Endodermal cell (in vitro differentiated cells): ENCODE measurements around the gene CKAP2L. TPM values are rescaled to one million over a fixed set of nuclear protein-coding genes. Genes with fewer than 3 reads are reported as not detected.

Experiments used
- DNase-seq: peaks from one replicate; pipeline ENCODE4 v3.0.0-alpha.2; 2017
- H3K27ac ChIP-seq: 2 replicates; pipeline ENCODE4 v1.5.1; 2013; ENCODE audit warnings: mild to moderate bottlenecking, low read depth, low read length, moderate library complexity
- H3K27me3 ChIP-seq: 2 replicates; pipeline ENCODE4 v1.6.1; 2013; ENCODE audit warnings: mild to moderate bottlenecking, low read length, moderate library complexity; ENCODE audit not compliant: insufficient read depth, control insufficient read depth, poor library complexity, severe bottlenecking
- H3K36me3 ChIP-seq: 2 replicates; pipeline ENCODE4 v1.7.0; 2013; ENCODE audit warnings: mild to moderate bottlenecking, low read length, moderate library complexity; ENCODE audit not compliant: control insufficient read depth, insufficient read depth
- H3K4me1 ChIP-seq: one replicate; pipeline ENCODE4 v1.7.0; 2013; ENCODE audit warnings: low read length; ENCODE audit not compliant: control insufficient read depth, insufficient read depth
- H3K4me3 ChIP-seq: 2 replicates; pipeline ENCODE4 v1.5.1; 2013; ENCODE audit warnings: mild to moderate bottlenecking, low read length, moderate library complexity
- H3K9ac ChIP-seq: 2 replicates; pipeline ENCODE4 v1.6.1; 2013; ENCODE audit warnings: mild to moderate bottlenecking, low read length, moderate library complexity; ENCODE audit not compliant: poor library complexity, severe bottlenecking; ENCODE audit errors: extremely low read depth
- H3K9me3 ChIP-seq: 2 replicates; pipeline ENCODE4 v1.6.1; 2013; ENCODE audit warnings: mild to moderate bottlenecking, low read length, moderate library complexity; ENCODE audit not compliant: control insufficient read depth
- H3K27ac Mint-ChIP-seq: 2 replicates; pipeline ENCODE4 v1.8.0; 2020; ENCODE audit warnings: mixed read lengths
- H3K27me3 Mint-ChIP-seq: 2 replicates; pipeline ENCODE4 v1.8.0; 2021; ENCODE audit warnings: mild to moderate bottlenecking, mixed read lengths; ENCODE audit not compliant: insufficient read depth
- H3K36me3 Mint-ChIP-seq: 2 replicates; pipeline ENCODE4 v1.8.0; 2020; ENCODE audit warnings: low read depth, mixed read lengths
- H3K4me1 Mint-ChIP-seq: 2 replicates; pipeline ENCODE4 v1.8.0; 2020; ENCODE audit warnings: mixed read lengths
- H3K4me3 Mint-ChIP-seq: 2 replicates; pipeline ENCODE4 v1.8.0; 2020; ENCODE audit warnings: mild to moderate bottlenecking, moderate library complexity, mixed read lengths
- H3K9me3 Mint-ChIP-seq: 2 replicates; pipeline ENCODE4 v1.8.0; 2020; ENCODE audit warnings: mild to moderate bottlenecking, mixed read lengths
- CTCF ChIP-seq: fragments of 200-600 bp; sonication (generic); conservative IDR thresholded peaks from 2 replicates; pipeline ENCODE4 v1.5.0; 2021; ENCODE audit warnings: antibody characterized with exemption, mild to moderate bottlenecking
- WGBS, 2 experiments: methylation state at CpG; one replicate each; pipeline versions ENCODE4 v1.1.5 to v1.1.7; 2013; ENCODE audit warnings: missing lambda C conversion rate in 2 of 2, mixed read lengths in 1 of 2; ENCODE audit not compliant: insufficient coverage in 1 of 2, insufficient read length in 1 of 2; 5-methylcytosine and 5-hydroxymethylcytosine counted together
- total RNA-seq, 2 donors: library from RNA; stranded (reverse); fragmentation: NEBNext Ultra II Directional in 1 of 2; extraction: Animal tissue kit (Norgen Biotek cat#: 25700) in 1 of 2; gene quantifications; 2 replicates in 1 of 2; 3 replicates in 1 of 2; pipeline ENCODE4 v1.2.1, GENCODE V29; 2021

Gene CKAP2L
- total RNA-seq, 2 donors from 2014 or later: 20.1 to 30.3 TPM

- Histone ChIP-seq H3K9ac (no peak overlapping the region), H3K27me3 (no peaks in the 10 kb centered on the region), H3K4me1 (peaks cover 4% of the 10 kb centered on the region), H3K4me3 (no peak overlapping the region), H3K27ac (no peak overlapping the region), H3K36me3 (no peaks in the 10 kb centered on the region), H3K9me3 (peaks cover 6% of the 10 kb centered on the region)
- peaks cover 7% of the 10 kb centered on the region for H3K4me1 Mint-ChIP-seq
- no peak for TF ChIP-seq CTCF
- WGBS, 2 experiments: 72 to 77% methylated on average over 6 to 14 of the region's 14 CpGs
- no peaks in the 10 kb centered on the region for H3K9me3 Mint-ChIP-seq
- H3K4me3 Mint-ChIP-seq: no peak overlapping the region
- no peaks in the 10 kb centered on the region for H3K36me3 Mint-ChIP-seq
- no peak overlapping the region for H3K27ac Mint-ChIP-seq
- no peak for DNase-seq
- no peaks in the 10 kb centered on the region for H3K27me3 Mint-ChIP-seq
Observed at GRCh38 chr2:112812318-112813267, 48.2 kb upstream of the CKAP2L start.

GRCh38 chr2:112811841-112812306 is 47.5 kb upstream of the CKAP2L start:
- H3K4me1 Mint-ChIP-seq: peaks cover 7% of the 10 kb centered on the region
- H3K4me3 Mint-ChIP-seq: no peak overlapping the region
- 90 to 91% methylated on average over 7 of the region's 7 CpGs for WGBS, 2 experiments
- no peaks in the 10 kb centered on the region for H3K36me3 ChIP-seq
- no peak overlapping the region for H3K4me3 ChIP-seq
- no peak for TF ChIP-seq CTCF
- H3K27me3 Mint-ChIP-seq: no peaks in the 10 kb centered on the region
- H3K27ac Mint-ChIP-seq: no peak overlapping the region
- H3K4me1 ChIP-seq: peaks cover 4% of the 10 kb centered on the region
- no peaks in the 10 kb centered on the region for H3K27me3 ChIP-seq
- no peak overlapping the region for H3K9ac ChIP-seq
- no peaks in the 10 kb centered on the region for H3K9me3 Mint-ChIP-seq
- DNase-seq: no peak
- no peaks in the 10 kb centered on the region for H3K36me3 Mint-ChIP-seq
- no peak overlapping the region for H3K27ac ChIP-seq
- peaks cover 11% of the 10 kb centered on the region for H3K9me3 ChIP-seq

- 93 to 100% methylated on average over 1 to 3 of the region's 3 CpGs for WGBS, 2 experiments
- Mint-ChIP-seq H3K9me3 (no peaks in the 10 kb centered on the region), H3K27ac (no peak overlapping the region), H3K36me3 (no peaks in the 10 kb centered on the region), H3K27me3 (no peaks in the 10 kb centered on the region), H3K4me1 (peaks cover 7% of the 10 kb centered on the region), H3K4me3 (no peak overlapping the region)
- no peak overlapping the region for H3K9ac ChIP-seq
- H3K9me3 ChIP-seq: peaks cover 11% of the 10 kb centered on the region
- H3K4me1 ChIP-seq: peaks cover 4% of the 10 kb centered on the region
- TF ChIP-seq CTCF: no peak
- no peaks in the 10 kb centered on the region for H3K36me3 ChIP-seq
- no peak for DNase-seq
- H3K27me3 ChIP-seq: no peaks in the 10 kb centered on the region
- H3K27ac ChIP-seq: no peak overlapping the region
- no peak overlapping the region for H3K4me3 ChIP-seq
Observed at GRCh38 chr2:112811276-112811831, 46.9 kb upstream of the CKAP2L start.
